Hematopoietic multipotent progenitor cell treated with erythropoietin and hydrocortisone succinate and interleukin-3 and kit ligand, for 6 days (in vitro differentiated cells): ENCODE results near the gene YEATS2.

Source experiments
- DNase-seq: peaks from one replicate; pipeline ENCODE4 v3.0.0-alpha.2; 2015

Gene YEATS2

GRCh38 chr3:183845090-183845489 is 147.5 kb downstream of the YEATS2 start:
- DNase-seq, result no peak

GRCh38 chr3:183845608-183846288 is 148.2 kb downstream of the YEATS2 start:
- peak; percentile 27 for DNase-seq

GRCh38 chr3:183854318-183855035 is 156.9 kb downstream of the YEATS2 start:
- DNase-seq, result no peak

- DNase-seq, result no peak
Observed at GRCh38 chr3:183857863-183858262, 160.3 kb downstream of the YEATS2 start.
